Rectal smooth muscle tissue (tissue), 1 donor: ENCODE results near the gene FOXC1.

ENCODE experiments used
- H3K27ac ChIP-seq: one replicate; pipeline ENCODE4 v1.7.0; 2013; ENCODE audit warnings: low read depth, low read length, inconsistent platforms
- H3K27me3 ChIP-seq: one replicate; pipeline ENCODE4 v1.7.0; 2013; ENCODE audit warnings: low read length; ENCODE audit not compliant: control insufficient read depth, insufficient read depth
- H3K36me3 ChIP-seq: one replicate; pipeline ENCODE4 v1.7.0; 2013; ENCODE audit warnings: low read length; ENCODE audit not compliant: control insufficient read depth, insufficient read depth
- H3K4me1 ChIP-seq: one replicate; pipeline ENCODE4 v1.7.0; 2013; ENCODE audit warnings: low read length; ENCODE audit not compliant: control insufficient read depth, insufficient read depth
- H3K4me3 ChIP-seq: one replicate; pipeline ENCODE4 v1.7.0; 2013; ENCODE audit warnings: low read length
- H3K9ac ChIP-seq: one replicate; pipeline ENCODE4 v1.7.0; 2013; ENCODE audit warnings: low read length

FOXC1 gene

GRCh38 chr6:1659816-1660215 lies 50.1 kb downstream of the FOXC1 start:
- Histone ChIP-seq H3K27me3 (no peaks in the 10 kb centered on the region), H3K4me1 (no peaks in the 10 kb centered on the region), H3K9ac (no peak overlapping the region), H3K4me3 (no peak overlapping the region), H3K36me3 (no peaks in the 10 kb centered on the region), H3K27ac (no peak overlapping the region)

- H3K27ac ChIP-seq, result no peak overlapping the region
Observed at GRCh38 chr6:1662534-1662933, 52.8 kb downstream of the FOXC1 start.

More at GRCh38 chr6:1662534-1662933, 52.8 kb downstream of the FOXC1 start:
- Histone ChIP-seq H3K4me1 (no peaks in the 10 kb centered on the region), H3K36me3 (no peaks in the 10 kb centered on the region), H3K9ac (no peak overlapping the region), H3K4me3 (no peak overlapping the region), H3K27me3 (no peaks in the 10 kb centered on the region)
